Neuronal stem cell (in vitro differentiated cells): ENCODE results near the gene CST6.

Experiments used
- DNase-seq: peaks from one replicate; pipeline ENCODE4 v3.0.0-alpha.2; 2013; ENCODE audit warnings: low spot score
- H2AFZ ChIP-seq: one replicate; pipeline ENCODE4 v1.6.1; 2013; ENCODE audit warnings: mild to moderate bottlenecking, low read length, inconsistent platforms
- H2AK5ac ChIP-seq: 2 replicates; pipeline ENCODE4 v1.6.1; 2013; ENCODE audit warnings: low read depth, mild to moderate bottlenecking, inconsistent platforms, low read length, moderate library complexity, mixed read lengths
- H2BK120ac ChIP-seq: 2 replicates; pipeline ENCODE4 v1.6.1; 2013; ENCODE audit warnings: low read depth, mild to moderate bottlenecking, inconsistent platforms, low read length, moderate library complexity, mixed read lengths
- H2BK12ac ChIP-seq: one replicate; pipeline ENCODE4 v1.6.1; 2013; ENCODE audit warnings: low read length, inconsistent platforms
- H2BK15ac ChIP-seq: 2 replicates; pipeline ENCODE4 v1.6.1; 2013; ENCODE audit warnings: mild to moderate bottlenecking, low read length, inconsistent platforms, mixed read lengths
- H2BK5ac ChIP-seq: one replicate; pipeline ENCODE4 v1.6.1; 2013; ENCODE audit warnings: inconsistent platforms, mild to moderate bottlenecking, low read length, moderate library complexity
- H3K14ac ChIP-seq: one replicate; pipeline ENCODE4 v1.6.1; 2013; ENCODE audit warnings: low read length, inconsistent platforms
- H3K18ac ChIP-seq: 2 replicates; pipeline ENCODE4 v1.6.1; 2013; ENCODE audit warnings: low read length, inconsistent platforms
- H3K23ac ChIP-seq: 2 replicates; pipeline ENCODE4 v1.6.1; 2013; ENCODE audit warnings: low read depth, mild to moderate bottlenecking, mixed read lengths, low read length, inconsistent platforms; ENCODE audit not compliant: poor library complexity
- H3K27ac ChIP-seq: replicated peaks from 3 replicates; pipeline ENCODE4 v1.5.1; 2013; ENCODE audit warnings: low read length, inconsistent platforms
- H3K27me3 ChIP-seq, 3 experiments: 2 replicates each; pipeline ENCODE4 v1.6.1; 2013; ENCODE audit warnings: low read length in 3 of 3, mild to moderate bottlenecking in 2 of 3, inconsistent platforms in 1 of 3, low read depth in 1 of 3, mixed read lengths in 1 of 3, moderate library complexity in 1 of 3; ENCODE audit not compliant: control insufficient read depth in 3 of 3, insufficient read depth in 3 of 3
- H3K36me3 ChIP-seq, 2 donors: replicated peaks in 1 of 2; 2 replicates each; pipeline ENCODE4 v1.6.1; 2013; ENCODE audit warnings: low read length in 2 of 2; ENCODE audit not compliant: control insufficient read depth in 2 of 2, insufficient read depth in 2 of 2
- H3K4ac ChIP-seq: 2 replicates; pipeline ENCODE4 v1.6.1; 2013; ENCODE audit warnings: inconsistent platforms, mild to moderate bottlenecking, low read length, moderate library complexity
- H3K4me1 ChIP-seq, 2 donors: 1 replicate in 1 of 2; 2 replicates in 1 of 2; pipeline ENCODE4 v1.6.1; 2013; ENCODE audit warnings: low read length in 2 of 2, low read depth in 1 of 2; ENCODE audit not compliant: control insufficient read depth in 2 of 2, insufficient read depth in 1 of 2
- H3K4me2 ChIP-seq: one replicate; pipeline ENCODE4 v1.6.1; 2013; ENCODE audit warnings: mild to moderate bottlenecking, low read length, inconsistent platforms; ENCODE audit not compliant: insufficient read depth, poor library complexity, severe bottlenecking
- H3K4me3 ChIP-seq, 2 donors: 2 replicates each; pipeline ENCODE4 v1.5.1; 2013; ENCODE audit warnings: low read length in 2 of 2, mild to moderate bottlenecking in 2 of 2, inconsistent platforms in 1 of 2, moderate library complexity in 1 of 2
- H3K79me1 ChIP-seq: one replicate; pipeline ENCODE4 v1.6.1; 2013; ENCODE audit warnings: low read depth, mild to moderate bottlenecking, inconsistent platforms, low read length, moderate library complexity
- H3K9ac ChIP-seq: one replicate; pipeline ENCODE4 v1.6.1; 2013; ENCODE audit warnings: mild to moderate bottlenecking, low read depth, low read length, inconsistent platforms; ENCODE audit not compliant: poor library complexity
- H3K9me3 ChIP-seq, 2 donors: replicated peaks in 1 of 2; 2 replicates each; pipeline versions ENCODE3 to v1.6.1; 2013; ENCODE audit warnings: low read length in 2 of 2, mild to moderate bottlenecking in 2 of 2, inconsistent platforms in 1 of 2, low read depth in 1 of 2, mixed read lengths in 1 of 2, moderate library complexity in 1 of 2; ENCODE audit not compliant: control insufficient read depth in 2 of 2, insufficient read depth in 1 of 2
- H4K8ac ChIP-seq: one replicate; pipeline ENCODE4 v1.6.1; 2013; ENCODE audit warnings: low read depth, mild to moderate bottlenecking, inconsistent platforms, low read length, moderate library complexity
- H4K91ac ChIP-seq: one replicate; pipeline ENCODE4 v1.6.1; 2013; ENCODE audit warnings: low read length, low read depth, mild to moderate bottlenecking, inconsistent platforms; ENCODE audit not compliant: poor library complexity
- WGBS, 2 donors: extraction: QIAGEN DNeasy Blood & Tissue Kit; methylation state at CpG; one replicate each; pipeline ENCODE4 v1.1.7; 2013; ENCODE audit warnings: missing lambda C conversion rate in 2 of 2, mixed read lengths in 1 of 2; ENCODE audit not compliant: insufficient read length in 2 of 2, insufficient replicate concordance in 1 of 2; ENCODE audit errors: extremely low coverage in 2 of 2; 5-methylcytosine and 5-hydroxymethylcytosine counted together

Gene CST6

GRCh38 chr11:65967329-65967934 is 44.4 kb upstream of the CST6 start:
- H2AK5ac ChIP-seq: no peak overlapping the region
- no peak for DNase-seq
- H2AFZ ChIP-seq: no peak overlapping the region
- H2BK15ac ChIP-seq: no peak overlapping the region
- H2BK12ac ChIP-seq: no peak overlapping the region
- H2BK5ac ChIP-seq: no peak overlapping the region
- no peak overlapping the region for H3K4me2 ChIP-seq
- no peak overlapping the region for H3K4me3 ChIP-seq
- H3K9ac ChIP-seq: no peak overlapping the region
- no peak overlapping the region for H3K23ac ChIP-seq
- peaks cover 46 to 80% of the 10 kb centered on the region in 2 donors for H3K36me3 ChIP-seq
- H3K27me3 ChIP-seq: no peaks in the 10 kb centered on the region
- H3K79me1 ChIP-seq: peaks cover 11% of the 10 kb centered on the region
- no peak overlapping the region for H3K18ac ChIP-seq
- H4K91ac ChIP-seq: no peak overlapping the region
- no peaks in the 10 kb centered on the region for H3K9me3 ChIP-seq
- H3K4ac ChIP-seq: no peak overlapping the region
- H2BK120ac ChIP-seq: no peak overlapping the region
- H3K14ac ChIP-seq: no peak overlapping the region
- H3K4me1 ChIP-seq: peaks cover 3 to 6% of the 10 kb centered on the region in 2 donors
- no peak overlapping the region for H3K27ac ChIP-seq
- no CpG with 5 or more reads among the region's 30 CpGs for WGBS, 2 donors
- no peak overlapping the region for H4K8ac ChIP-seq

DNA sequence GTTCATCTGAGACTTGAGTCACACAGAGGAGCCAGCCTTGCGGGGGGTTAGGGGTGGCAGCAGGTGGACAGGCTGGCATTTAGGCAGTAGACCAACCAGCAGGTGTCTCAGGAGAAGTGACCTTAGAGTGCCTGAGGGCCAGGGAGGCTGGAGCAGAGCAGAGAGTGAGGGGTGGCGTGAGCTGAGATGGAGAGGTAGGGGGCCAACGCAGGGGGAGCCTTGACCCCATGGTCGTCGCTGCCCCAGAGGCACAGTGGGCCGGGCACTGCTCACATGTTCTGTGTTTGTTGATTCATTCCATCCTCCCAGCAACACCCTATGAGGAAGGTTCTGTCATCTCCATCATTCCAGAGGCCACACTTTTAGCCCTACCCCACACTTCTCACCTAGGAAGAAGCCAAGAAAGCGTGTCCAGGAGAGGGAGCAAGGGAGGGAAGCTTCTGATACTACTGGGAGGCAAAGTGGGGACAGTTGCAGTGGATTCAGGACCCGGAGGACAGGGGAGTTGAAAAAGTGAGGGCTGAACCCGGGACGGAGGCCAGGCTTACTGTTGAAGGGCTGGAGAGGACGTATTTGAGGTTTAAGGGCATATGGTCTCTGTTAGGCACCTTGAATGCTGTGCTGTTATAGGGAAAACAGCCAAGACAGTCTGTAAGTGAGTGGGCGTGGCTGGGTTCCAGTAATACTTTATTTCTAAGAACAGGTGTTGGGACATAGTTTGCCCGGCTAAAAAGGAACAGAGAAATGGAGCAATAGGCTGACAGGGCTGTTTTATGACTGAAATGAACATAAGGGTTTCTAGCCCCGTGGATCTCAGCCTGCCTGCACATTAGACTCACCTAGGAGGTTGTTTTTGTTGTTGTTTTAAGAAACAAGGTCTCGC is 43.0 kb upstream of the CST6 start:
- Histone ChIP-seq H3K27ac (no peak overlapping the region), H3K23ac (no peak overlapping the region), H2BK5ac (no peak overlapping the region), H4K91ac (no peak overlapping the region), H2AFZ (no peak overlapping the region), H3K4ac (no peak overlapping the region), H3K4me2 (no peak overlapping the region), H2BK12ac (no peak overlapping the region), H3K79me1 (peaks cover 4% of the 10 kb centered on the region), H2BK120ac (no peak overlapping the region), H3K4me1 (no peaks in the 10 kb centered on the region), H3K36me3 (peaks cover 54 to 90% of the 10 kb centered on the region in 2 donors), H3K9ac (no peak overlapping the region), H3K27me3 (no peaks in the 10 kb centered on the region), H3K9me3 (peaks cover 0 to 3% of the 10 kb centered on the region in 2 donors), H3K14ac (no peak overlapping the region), H4K8ac (no peak overlapping the region), H3K4me3 (no peak overlapping the region), H2BK15ac (no peak overlapping the region), H3K18ac (no peak overlapping the region), H2AK5ac (no peak overlapping the region)
- no CpG with 5 or more reads among the region's 15 CpGs for WGBS, 2 donors
- DNase-seq: no peak

GRCh38 chr11:65972116-65972515 is 39.7 kb upstream of the CST6 start:
- H3K79me1 ChIP-seq: no peaks in the 10 kb centered on the region
- peaks cover 40 to 80% of the 10 kb centered on the region in 2 donors for H3K36me3 ChIP-seq

DNA sequence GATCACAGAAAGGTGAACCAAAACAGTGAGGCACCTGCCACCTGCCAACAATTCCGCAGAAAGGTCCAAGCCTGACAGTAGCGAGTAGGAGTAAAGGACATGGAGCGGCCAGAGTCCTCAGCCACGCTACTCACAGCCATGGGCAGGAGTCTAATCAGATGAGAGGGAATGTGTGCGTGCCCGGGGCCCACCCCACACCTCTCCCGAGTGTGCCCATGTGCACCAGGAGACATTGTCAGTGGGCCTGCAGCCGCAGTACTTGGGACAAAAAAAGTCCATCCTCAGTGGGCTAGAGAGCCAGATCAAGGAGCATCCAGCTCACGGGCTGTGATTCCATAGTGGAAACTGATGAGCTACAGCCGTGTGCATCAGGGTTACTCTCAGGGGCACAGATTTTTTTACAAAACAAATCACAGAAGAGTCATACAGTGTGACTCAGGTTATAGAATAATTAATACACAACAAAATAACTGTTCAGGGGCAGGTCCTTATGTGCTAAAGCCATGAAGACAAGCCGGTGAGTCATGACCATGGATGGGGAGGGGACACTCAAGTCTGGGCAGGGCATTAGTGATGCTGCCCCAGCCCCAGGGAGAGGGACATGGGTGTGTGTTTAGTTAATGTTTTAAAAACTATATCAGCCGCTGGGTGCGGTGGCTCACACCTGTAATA is 38.2 kb upstream of the CST6 start:
- H3K9ac ChIP-seq: no peak overlapping the region
- no peak overlapping the region for H3K14ac ChIP-seq
- no peak overlapping the region for H3K27ac ChIP-seq
- no peak overlapping the region for H2BK120ac ChIP-seq
- H3K23ac ChIP-seq: no peak overlapping the region
- H3K4me1 ChIP-seq: no peaks in the 10 kb centered on the region
- H2BK15ac ChIP-seq: no peak overlapping the region
- no peak overlapping the region for H2AFZ ChIP-seq
- H2BK12ac ChIP-seq: no peak overlapping the region
- H3K36me3 ChIP-seq: peaks cover 39 to 80% of the 10 kb centered on the region in 2 donors
- H4K8ac ChIP-seq: no peak overlapping the region
- no peak for DNase-seq
- no peak overlapping the region for H3K18ac ChIP-seq
- H4K91ac ChIP-seq: no peak overlapping the region
- H3K4ac ChIP-seq: no peak overlapping the region
- no peak overlapping the region for H2BK5ac ChIP-seq
- no peak overlapping the region for H3K4me2 ChIP-seq
- no peak overlapping the region for H2AK5ac ChIP-seq
- WGBS, 2 donors: no CpG with 5 or more reads among the region's 13 CpGs
- no peaks in the 10 kb centered on the region for H3K79me1 ChIP-seq
- no peak overlapping the region for H3K4me3 ChIP-seq
- H3K27me3 ChIP-seq: no peaks in the 10 kb centered on the region
- peaks cover 0 to 3% of the 10 kb centered on the region in 2 donors for H3K9me3 ChIP-seq

More at GRCh38 chr11:65972116-65972515, 39.7 kb upstream of the CST6 start:
- Histone ChIP-seq H3K18ac (no peak overlapping the region), H4K8ac (no peak overlapping the region), H4K91ac (no peak overlapping the region), H2BK12ac (no peak overlapping the region), H3K9ac (no peak overlapping the region), H3K27ac (no peak overlapping the region), H3K4me1 (no peaks in the 10 kb centered on the region), H2AK5ac (no peak overlapping the region), H3K4ac (no peak overlapping the region), H3K4me2 (no peak overlapping the region), H3K23ac (no peak overlapping the region), H3K4me3 (no peak overlapping the region), H2BK15ac (no peak overlapping the region), H2BK5ac (no peak overlapping the region), H3K14ac (no peak overlapping the region), H3K9me3 (peaks cover 0 to 3% of the 10 kb centered on the region in 2 donors), H3K27me3 (no peaks in the 10 kb centered on the region), H2AFZ (no peak overlapping the region), H2BK120ac (no peak overlapping the region)
- DNase-seq: no peak
- WGBS, 2 donors: no CpG with 5 or more reads among the region's 8 CpGs
